BLaER1 treated with 17β-estradiol and CSF1 and Interleukin-3, amounts not matched to agents 10 nM and 100 nM (cell line): ENCODE data around the gene ASB13.

ENCODE experiments used
- H3K27ac ChIP-seq, 11 experiments: shearing (Covaris generic); formaldehyde crosslinking; 2 replicates each; pipeline ENCODE4 v1.8.1; 2022
- H3K27me3 ChIP-seq, 11 experiments: shearing (Covaris generic); formaldehyde crosslinking; 2 replicates each; pipeline ENCODE4 v1.8.1; 2022
- H3K36me3 ChIP-seq, 11 experiments: shearing (Covaris generic); formaldehyde crosslinking; 2 replicates each; pipeline ENCODE4 v1.8.1; 2022
- H3K4me1 ChIP-seq, 10 experiments: shearing (Covaris generic); formaldehyde crosslinking; 2 replicates each; pipeline ENCODE4 v1.8.1; 2022
- H3K4me2 ChIP-seq, 11 experiments: shearing (Covaris generic); formaldehyde crosslinking; 2 replicates each; pipeline ENCODE4 v1.8.1; 2022
- H3K4me3 ChIP-seq, 10 experiments: shearing (Covaris generic); formaldehyde crosslinking; 2 replicates each; pipeline ENCODE4 v1.8.1; 2022
- H3K9ac ChIP-seq, 11 experiments: shearing (Covaris generic); formaldehyde crosslinking; 2 replicates each; pipeline ENCODE4 v1.8.1; 2022
- H3K9me3 ChIP-seq, 11 experiments: shearing (Covaris generic); formaldehyde crosslinking; replicated peaks in 1 of 11; 2 replicates each; pipeline ENCODE4 v1.8.1; 2022
- H4K20me1 ChIP-seq, 11 experiments: shearing (Covaris generic); formaldehyde crosslinking; 2 replicates each; pipeline ENCODE4 v1.8.1; 2022
- Cebpa-rat ChIP-seq, 11 experiments: shearing (Covaris generic); IDR thresholded peaks; 2 replicates each; pipeline ENCODE4 v1.8.1; 2022

ASB13 gene

DNA sequence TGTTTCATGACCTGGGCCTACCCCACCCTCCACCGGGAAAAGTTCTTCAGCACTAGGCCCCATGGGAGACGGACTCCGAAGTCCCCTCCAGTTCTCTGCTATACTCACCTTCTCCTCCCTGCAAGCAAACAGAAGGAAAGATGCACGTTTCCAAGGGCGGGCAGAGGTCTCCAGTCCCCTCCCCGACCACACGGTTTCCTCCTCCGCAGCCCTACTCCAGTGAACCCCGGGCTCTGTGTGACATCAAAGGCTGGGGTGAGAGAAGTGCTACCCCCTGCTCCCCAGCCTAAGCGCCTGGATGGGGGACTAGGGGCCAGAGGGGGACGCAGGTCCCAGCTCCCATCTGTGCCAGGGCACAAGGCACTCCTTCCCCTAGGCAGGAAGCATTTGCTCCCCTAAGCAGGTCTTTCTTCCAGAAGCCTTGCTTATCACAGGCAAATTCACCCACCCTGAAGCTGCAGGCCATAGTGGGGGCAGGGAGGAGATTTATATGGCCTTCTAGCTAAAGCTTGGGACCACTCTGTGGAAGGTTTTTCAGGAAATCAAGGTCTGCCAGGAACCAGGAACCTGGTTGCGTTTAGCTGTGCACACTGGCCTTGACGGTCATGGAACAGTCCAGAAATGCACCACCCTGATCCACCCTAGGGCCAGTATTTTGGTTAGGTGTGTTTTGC lies 52.8 kb downstream of the ASB13 start:
- Histone ChIP-seq H3K27me3 (no peaks in the 10 kb centered on the region), H3K4me1 (peaks cover 0 to 1% (median under 1%) of the 10 kb centered on the region in 10 experiments; a peak in 7 of 20 replicates), H3K9ac (no peak overlapping the region), H3K27ac (no peak overlapping the region), H3K4me2 (no peak overlapping the region), H3K4me3 (no peak overlapping the region), H3K9me3 (no peaks in the 10 kb centered on the region), H3K36me3 (no peaks in the 10 kb centered on the region), H4K20me1 (peaks cover 0 to 3% (median 0%) of the 10 kb centered on the region in 11 experiments; a peak in 2 of 22 replicates)
- TF ChIP-seq Cebpa-rat (IDR thresholded peaks at IDR 0.05), result no peak

DNA sequence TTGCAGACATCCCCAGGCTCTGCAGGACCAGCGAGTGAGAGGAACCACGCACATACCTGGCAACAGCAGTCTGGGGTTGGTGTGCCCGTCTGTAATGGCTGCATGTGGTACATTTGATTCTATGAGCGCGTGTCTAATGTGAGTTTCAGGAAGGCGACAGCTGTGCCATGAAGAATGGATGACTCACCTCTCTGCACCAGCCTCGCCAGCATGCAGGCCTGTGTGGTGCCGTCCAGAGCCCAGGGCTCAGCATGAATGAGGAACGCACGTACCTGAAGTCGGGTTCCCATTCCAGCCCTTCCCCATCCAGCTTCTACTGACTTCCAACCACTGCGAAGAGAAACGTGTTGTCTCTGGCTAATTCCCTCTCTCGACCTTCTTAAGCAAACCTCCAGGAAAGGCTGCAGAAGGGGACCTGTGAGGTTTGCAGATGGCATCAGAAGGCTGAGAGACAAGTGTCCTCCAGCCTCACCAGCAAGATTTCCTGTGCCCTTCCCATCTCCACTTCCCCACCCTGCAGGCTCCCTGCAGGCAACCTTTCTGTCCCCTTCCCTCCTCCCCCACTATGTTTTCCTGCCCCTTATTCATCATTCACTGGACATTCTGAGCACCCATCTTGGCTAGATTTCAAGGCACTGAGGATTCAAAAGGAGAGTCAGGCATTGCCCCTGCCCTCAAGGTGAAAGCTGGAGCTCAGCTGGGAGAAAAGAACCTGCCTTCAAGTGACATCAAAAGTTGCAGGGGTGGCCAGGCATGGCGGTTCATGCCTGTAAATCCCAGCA lies 54.3 kb downstream of the ASB13 start:
- 0 out of 22 replicates have a peak, but pooled peaks cover 0 to 3% (median 0%) of the 10 kb centered on the region in 11 experiments for H4K20me1 ChIP-seq
- no peaks in the 10 kb centered on the region for H3K4me1 ChIP-seq
- no peak overlapping the region for H3K9ac ChIP-seq
- no peaks in the 10 kb centered on the region for H3K36me3 ChIP-seq
- H3K4me3 ChIP-seq, result no peak overlapping the region
- H3K9me3 ChIP-seq, result peaks cover 0 to 6% (median 0%) of the 10 kb centered on the region in 11 experiments; a peak in 1 of 22 replicates
- no peaks in the 10 kb centered on the region for H3K27me3 ChIP-seq
- no peak overlapping the region for H3K4me2 ChIP-seq
- no peak overlapping the region for H3K27ac ChIP-seq
- no peak for TF ChIP-seq Cebpa-rat (IDR thresholded peaks at IDR 0.05)

DNA sequence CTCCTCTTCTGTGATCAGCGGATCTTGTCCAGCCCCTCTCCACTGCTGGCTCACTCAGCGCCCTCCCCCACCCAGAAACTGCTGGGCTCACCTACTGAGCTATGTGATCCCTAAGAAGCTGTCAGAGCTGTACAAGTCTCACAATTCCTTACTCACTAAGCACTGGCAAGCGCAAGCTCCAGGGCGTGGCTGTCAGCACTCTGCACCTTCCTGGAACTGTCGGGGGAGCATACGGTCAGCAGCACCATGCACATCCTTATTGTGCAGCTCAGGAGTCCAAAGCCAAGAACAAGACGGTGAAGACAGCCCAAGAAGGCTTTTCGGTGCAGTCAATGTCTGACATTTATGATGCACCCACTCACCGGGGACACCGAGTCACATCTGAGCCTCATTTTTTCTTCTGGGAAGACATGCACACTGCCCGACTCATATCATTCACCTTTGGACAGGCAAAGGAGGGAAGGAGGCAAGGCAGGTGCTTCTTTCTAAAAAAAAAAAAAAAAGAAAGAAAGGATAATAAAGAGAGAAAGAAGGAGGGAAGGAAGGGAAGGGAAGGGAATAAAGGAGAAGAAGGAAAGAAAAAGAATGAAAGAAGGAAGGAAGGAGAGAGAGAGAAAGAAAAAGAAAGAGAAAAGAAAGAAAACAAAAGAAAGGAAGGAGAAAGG lies 56.3 kb downstream of the ASB13 start:
- TF ChIP-seq Cebpa-rat (IDR thresholded peaks at IDR 0.05), result no peak
- Histone ChIP-seq H3K27ac (no peak overlapping the region), H3K4me1 (peaks cover 0 to 7% (median 2%) of the 10 kb centered on the region in 10 experiments; a peak in 3 of 20 replicates), H3K9ac (no peak overlapping the region), H3K9me3 (peaks cover 0 to 6% (median 0%) of the 10 kb centered on the region in 11 experiments; a peak in 1 of 22 replicates), H3K27me3 (no peaks in the 10 kb centered on the region), H3K4me3 (no peak overlapping the region), H3K4me2 (no peak overlapping the region), H3K36me3 (no peaks in the 10 kb centered on the region), H4K20me1 (no peaks in the 10 kb centered on the region)

DNA sequence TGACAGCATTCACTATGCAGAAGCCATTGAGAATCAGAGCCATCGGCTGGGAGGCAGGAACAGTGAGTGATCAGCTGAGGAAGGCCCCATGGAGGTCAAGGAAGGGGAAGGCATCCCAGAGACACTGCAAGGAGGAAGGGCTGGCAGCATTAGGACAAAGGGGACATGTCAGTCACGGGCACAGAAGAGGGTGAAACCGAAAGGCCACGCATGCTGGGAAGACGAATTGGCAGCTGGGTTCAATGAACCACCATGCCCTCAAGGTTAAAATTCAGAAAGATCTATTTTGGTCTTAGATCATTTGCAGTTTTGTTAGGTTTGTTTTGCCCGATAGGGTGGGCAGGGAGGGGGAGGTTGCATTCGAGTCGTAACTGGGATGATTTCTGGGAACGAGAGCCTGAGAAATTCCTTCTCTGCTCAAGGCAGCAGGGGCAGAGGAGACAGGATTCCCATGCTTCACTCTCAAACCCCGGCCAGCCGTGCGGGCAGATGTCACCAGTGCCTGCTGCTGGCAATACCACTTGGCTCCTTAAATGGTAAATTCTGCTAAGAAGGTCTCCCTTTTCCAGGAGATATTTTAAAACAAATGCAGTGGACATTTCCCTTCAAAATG lies 57.7 kb downstream of the ASB13 start:
- Histone ChIP-seq H3K4me3 (no peak overlapping the region), H3K27ac (no peak overlapping the region), H3K36me3 (no peaks in the 10 kb centered on the region), H3K4me2 (no peak overlapping the region), H3K9me3 (peaks cover 0 to 14% (median 2%) of the 10 kb centered on the region in 11 experiments; a peak in 4 of 22 replicates), H4K20me1 (no peaks in the 10 kb centered on the region), H3K27me3 (no peaks in the 10 kb centered on the region), H3K9ac (no peak overlapping the region), H3K4me1 (peaks cover 0 to 15% (median 5%) of the 10 kb centered on the region in 10 experiments; a peak in 4 of 20 replicates)
- no peak for TF ChIP-seq Cebpa-rat (IDR thresholded peaks at IDR 0.05)

DNA sequence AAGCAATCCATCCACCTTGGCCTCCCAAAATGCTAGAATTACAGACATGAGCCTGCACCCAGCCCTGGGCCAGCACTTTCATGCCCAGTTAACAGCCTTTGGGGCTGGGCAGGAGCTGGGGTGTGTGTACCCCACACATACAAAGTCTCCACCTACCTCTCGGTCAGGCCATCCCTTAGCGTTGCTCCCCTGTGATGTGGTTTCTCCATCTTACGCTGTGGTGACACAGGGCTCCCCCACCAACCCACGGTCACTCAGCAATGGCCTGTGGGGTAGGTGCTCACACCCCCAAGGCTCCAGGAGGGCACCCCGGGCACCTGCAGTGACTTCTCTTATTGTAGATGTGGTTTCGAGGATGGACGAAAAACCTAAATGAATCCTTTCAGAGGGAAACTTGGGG lies 58.8 kb downstream of the ASB13 start:
- Histone ChIP-seq H3K27ac (no peak overlapping the region), H3K36me3 (no peaks in the 10 kb centered on the region), H3K9ac (no peak overlapping the region), H3K4me1 (peaks cover 0 to 15% (median 5%) of the 10 kb centered on the region in 10 experiments; a peak in 5 of 20 replicates), H3K27me3 (no peaks in the 10 kb centered on the region), H3K4me2 (no peak overlapping the region), H3K9me3 (peaks cover 0 to 16% (median 10%) of the 10 kb centered on the region in 11 experiments; a peak in 13 of 22 replicates), H3K4me3 (no peak overlapping the region), H4K20me1 (no peaks in the 10 kb centered on the region)
- TF ChIP-seq Cebpa-rat (IDR thresholded peaks at IDR 0.05), result no peak

DNA sequence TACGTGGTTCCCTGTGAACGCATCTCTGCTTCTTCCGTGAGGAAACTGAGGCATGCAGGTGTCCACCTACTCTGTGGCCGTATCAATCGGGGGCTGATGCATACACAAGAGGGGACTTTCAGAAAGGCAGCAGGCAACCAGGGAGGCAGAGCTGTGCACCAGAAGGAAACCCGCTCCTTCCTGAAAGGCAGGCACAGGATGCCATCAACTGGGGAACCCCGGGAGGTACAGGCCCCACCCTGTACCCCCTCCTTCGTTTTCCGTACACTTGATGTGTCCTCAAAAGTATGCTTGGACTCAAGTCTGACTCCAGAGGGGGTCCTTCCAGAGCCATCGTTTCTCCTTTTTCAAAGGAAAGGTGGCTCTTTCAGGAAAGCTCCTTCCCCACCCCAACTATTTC lies 59.5 kb downstream of the ASB13 start:
- H3K4me1 ChIP-seq, result peaks cover 0 to 20% (median 6%) of the 10 kb centered on the region in 10 experiments; a peak in 7 of 20 replicates
- H4K20me1 ChIP-seq, result no peaks in the 10 kb centered on the region
- TF ChIP-seq Cebpa-rat (IDR thresholded peaks at IDR 0.05), result no peak
- no peak overlapping the region for H3K4me3 ChIP-seq
- peaks cover 0 to 20% (median 12%) of the 10 kb centered on the region in 11 experiments; a peak in 13 of 22 replicates for H3K9me3 ChIP-seq
- H3K27ac ChIP-seq, result no peak overlapping the region
- no peak overlapping the region for H3K9ac ChIP-seq
- no peaks in the 10 kb centered on the region for H3K36me3 ChIP-seq
- H3K4me2 ChIP-seq, result peak overlapping the region in 7 of 11 experiments; percentile 12 to 31 (median 27); a peak in 9 of 22 replicates
- no peaks in the 10 kb centered on the region for H3K27me3 ChIP-seq

DNA sequence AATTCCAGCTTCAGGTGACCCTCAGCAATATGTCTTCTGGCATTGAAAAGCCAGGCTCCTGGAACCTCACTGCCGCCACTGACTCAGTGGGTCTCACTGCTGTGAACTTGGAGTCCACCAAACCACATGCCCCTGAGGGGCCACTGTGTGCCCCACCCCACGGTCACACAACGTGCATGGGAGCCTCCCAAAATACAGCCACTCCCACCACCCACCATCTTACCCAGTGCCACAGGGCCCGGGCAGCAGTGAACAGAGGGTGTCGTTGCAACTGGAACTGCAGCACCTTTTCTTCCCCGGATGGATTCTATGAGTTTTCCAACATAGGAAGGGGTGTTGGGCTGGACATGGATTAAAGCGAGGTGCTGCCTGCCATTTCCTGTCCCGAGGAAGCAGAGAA lies 60.1 kb downstream of the ASB13 start:
- H3K27ac ChIP-seq, result no peak overlapping the region
- H3K9ac ChIP-seq, result no peak overlapping the region
- H3K9me3 ChIP-seq, result peaks cover 0 to 20% (median 12%) of the 10 kb centered on the region in 11 experiments; a peak in 13 of 22 replicates
- no peak for TF ChIP-seq Cebpa-rat (IDR thresholded peaks at IDR 0.05)
- H3K4me2 ChIP-seq, result peak overlapping the region in 5 of 11 experiments; percentile 12 to 31 (median 22); a peak in 5 of 22 replicates
- no peak overlapping the region for H3K4me3 ChIP-seq
- peaks cover 0 to 22% (median 6%) of the 10 kb centered on the region in 10 experiments; a peak in 7 of 20 replicates for H3K4me1 ChIP-seq
- H4K20me1 ChIP-seq, result no peaks in the 10 kb centered on the region
- H3K36me3 ChIP-seq, result no peaks in the 10 kb centered on the region
- no peaks in the 10 kb centered on the region for H3K27me3 ChIP-seq

DNA sequence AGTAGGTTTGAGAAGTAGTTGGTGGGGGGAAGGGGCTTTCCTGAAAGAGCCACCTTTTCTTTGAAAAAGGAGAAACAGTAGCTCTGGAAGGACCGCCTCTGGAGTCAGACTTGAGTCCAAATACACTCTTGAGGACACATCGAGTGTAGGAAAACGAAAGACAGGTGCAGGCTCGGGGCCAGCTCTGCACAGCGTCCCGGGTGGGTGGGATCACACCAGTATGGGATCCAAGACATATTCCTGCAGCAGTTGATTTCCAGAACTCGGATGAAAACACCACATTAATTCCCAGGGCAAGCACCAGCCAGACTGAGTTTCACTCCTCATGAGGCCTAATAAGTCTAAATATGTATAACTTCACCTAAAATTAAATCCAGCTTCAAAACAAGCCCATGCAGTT lies 61.4 kb downstream of the ASB13 start:
- Histone ChIP-seq H4K20me1 (no peaks in the 10 kb centered on the region), H3K4me3 (no peak overlapping the region), H3K4me1 (peaks cover 0 to 22% (median 6%) of the 10 kb centered on the region in 10 experiments; a peak in 7 of 20 replicates), H3K36me3 (no peaks in the 10 kb centered on the region), H3K27ac (no peak overlapping the region), H3K4me2 (0 out of 22 replicates have a peak overlapping the region, but pooled peaks of 1 of the 11 experiments have one; percentile 15), H3K27me3 (no peaks in the 10 kb centered on the region), H3K9ac (no peak overlapping the region), H3K9me3 (peaks cover 0 to 20% (median 12%) of the 10 kb centered on the region in 11 experiments; a peak in 13 of 22 replicates)
- TF ChIP-seq Cebpa-rat (IDR thresholded peaks at IDR 0.05), result no peak
